ENCODE measurements around the gene EML4.
"Not testable (repeated sequence)": the region's sequence is repeated elsewhere in the genome, so short reads cannot be mapped to it uniquely, and the experiment has no call there.

EML4 gene

GRCh38 chr2:42337846-42338566, 168.9 kb downstream of the EML4 start:
- FAIRE-seq = no peak

- no peak for FAIRE-seq
These were observed 169.5 kb downstream of the EML4 start for GRCh38 chr2:42338567-42339190.

GRCh38 chr2:42339191-42339912, 170.2 kb downstream of the EML4 start:
- FAIRE-seq = no peak

- FAIRE-seq = no peak
These were observed 171.1 kb downstream of the EML4 start for GRCh38 chr2:42340045-42340937.

- no peak for FAIRE-seq
These were observed 171.9 kb downstream of the EML4 start for GRCh38 chr2:42340938-42341636.

- FAIRE-seq = no peak
These were observed 173.1 kb downstream of the EML4 start for GRCh38 chr2:42342061-42342794.

GRCh38 chr2:42342795-42343241, 173.7 kb downstream of the EML4 start:
- FAIRE-seq = no peak

- no peak for FAIRE-seq
These were observed 176.8 kb downstream of the EML4 start for GRCh38 chr2:42345986-42346385.

- FAIRE-seq = not testable (repeated sequence)
These were observed 177.7 kb downstream of the EML4 start for GRCh38 chr2:42346856-42347255.

GRCh38 chr2:42347518-42347917, 178.4 kb downstream of the EML4 start:
- FAIRE-seq = not testable (repeated sequence)

- FAIRE-seq = no peak
These were observed 179.1 kb downstream of the EML4 start for GRCh38 chr2:42348113-42348805.

GRCh38 chr2:42350434-42351063, 181.4 kb downstream of the EML4 start:
- FAIRE-seq = no peak

GRCh38 chr2:42351864-42352263, 182.7 kb downstream of the EML4 start:
- no peak for FAIRE-seq

GRCh38 chr2:42353792-42354429, 184.8 kb downstream of the EML4 start:
- no peak for FAIRE-seq

- no peak for FAIRE-seq
These were observed 190.3 kb downstream of the EML4 start for GRCh38 chr2:42359304-42359964.

GRCh38 chr2:42359965-42360483, 190.9 kb downstream of the EML4 start:
- FAIRE-seq = no peak

- no peak for FAIRE-seq
These were observed 191.3 kb downstream of the EML4 start for GRCh38 chr2:42360493-42360889.

- FAIRE-seq = peak; percentile 96
These were observed 192.0 kb downstream of the EML4 start, which contains the start of gene COX7A2L for GRCh38 chr2:42360890-42361727. COX7A2L (minus strand) TSS chr2:42361217; CDS start chr2:42361161, 56 bp downstream.
